Measurements from ENCODE around the gene RNF10.

GRCh38 chr12:120557589-120557988, 23.4 kb downstream of the RNF10 start:
- TF ChIP-seq EZH2 (IDR thresholded peaks at IDR 0.05; ENCODE audit: low read length, unreplicated experiment), result no peak
- no peak for TF ChIP-seq CTCF (conservative IDR thresholded peaks at IDR 0.05; ENCODE audit: low read depth, low read length)
